ENCODE data around the gene NDUFA11.

Gene NDUFA11

DNA sequence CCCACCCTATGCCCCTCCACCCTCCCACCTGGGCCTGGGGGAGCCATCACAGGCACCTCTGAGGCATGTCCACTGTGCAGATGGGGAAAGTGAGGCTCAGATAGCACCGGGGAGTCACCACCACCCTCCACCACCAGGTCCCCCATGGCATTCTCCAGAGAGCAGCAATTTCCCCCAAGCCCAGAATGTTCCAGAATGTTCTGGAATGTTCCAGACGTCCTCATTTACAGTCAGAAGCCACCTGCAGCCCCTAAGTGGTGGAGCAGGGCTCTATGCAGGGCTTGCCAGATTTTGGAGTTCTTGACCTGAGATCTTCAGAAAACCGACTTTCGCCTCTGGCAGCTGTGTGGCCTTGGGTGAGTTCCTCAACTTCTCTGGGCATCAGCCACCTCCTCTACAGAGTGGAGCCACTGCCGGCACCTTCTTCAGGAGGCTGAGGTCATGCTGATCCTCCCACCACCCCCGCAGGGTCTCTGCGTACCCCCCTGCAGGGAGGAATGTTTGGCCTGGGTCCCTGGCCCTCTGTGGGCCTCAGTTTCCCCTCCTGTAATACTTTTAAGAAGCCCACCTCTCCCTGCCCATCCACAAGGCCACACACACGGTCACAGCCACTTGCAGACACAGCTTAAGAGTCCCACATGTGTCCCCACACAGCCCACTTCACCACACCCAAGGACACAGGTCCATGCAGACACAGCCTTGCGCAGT lies 39.4 kb downstream of the NDUFA11 start:
- TF ChIP-seq, protein P1, sequence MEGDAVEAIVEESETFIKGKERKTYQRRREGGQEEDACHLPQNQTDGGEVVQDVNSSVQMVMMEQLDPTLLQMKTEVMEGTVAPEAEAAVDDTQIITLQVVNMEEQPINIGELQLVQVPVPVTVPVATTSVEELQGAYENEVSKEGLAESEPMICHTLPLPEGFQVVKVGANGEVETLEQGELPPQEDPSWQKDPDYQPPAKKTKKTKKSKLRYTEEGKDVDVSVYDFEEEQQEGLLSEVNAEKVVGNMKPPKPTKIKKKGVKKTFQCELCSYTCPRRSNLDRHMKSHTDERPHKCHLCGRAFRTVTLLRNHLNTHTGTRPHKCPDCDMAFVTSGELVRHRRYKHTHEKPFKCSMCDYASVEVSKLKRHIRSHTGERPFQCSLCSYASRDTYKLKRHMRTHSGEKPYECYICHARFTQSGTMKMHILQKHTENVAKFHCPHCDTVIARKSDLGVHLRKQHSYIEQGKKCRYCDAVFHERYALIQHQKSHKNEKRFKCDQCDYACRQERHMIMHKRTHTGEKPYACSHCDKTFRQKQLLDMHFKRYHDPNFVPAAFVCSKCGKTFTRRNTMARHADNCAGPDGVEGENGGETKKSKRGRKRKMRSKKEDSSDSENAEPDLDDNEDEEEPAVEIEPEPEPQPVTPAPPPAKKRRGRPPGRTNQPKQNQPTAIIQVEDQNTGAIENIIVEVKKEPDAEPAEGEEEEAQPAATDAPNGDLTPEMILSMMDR (IDR thresholded peaks at IDR 0.05): no peak

DNA sequence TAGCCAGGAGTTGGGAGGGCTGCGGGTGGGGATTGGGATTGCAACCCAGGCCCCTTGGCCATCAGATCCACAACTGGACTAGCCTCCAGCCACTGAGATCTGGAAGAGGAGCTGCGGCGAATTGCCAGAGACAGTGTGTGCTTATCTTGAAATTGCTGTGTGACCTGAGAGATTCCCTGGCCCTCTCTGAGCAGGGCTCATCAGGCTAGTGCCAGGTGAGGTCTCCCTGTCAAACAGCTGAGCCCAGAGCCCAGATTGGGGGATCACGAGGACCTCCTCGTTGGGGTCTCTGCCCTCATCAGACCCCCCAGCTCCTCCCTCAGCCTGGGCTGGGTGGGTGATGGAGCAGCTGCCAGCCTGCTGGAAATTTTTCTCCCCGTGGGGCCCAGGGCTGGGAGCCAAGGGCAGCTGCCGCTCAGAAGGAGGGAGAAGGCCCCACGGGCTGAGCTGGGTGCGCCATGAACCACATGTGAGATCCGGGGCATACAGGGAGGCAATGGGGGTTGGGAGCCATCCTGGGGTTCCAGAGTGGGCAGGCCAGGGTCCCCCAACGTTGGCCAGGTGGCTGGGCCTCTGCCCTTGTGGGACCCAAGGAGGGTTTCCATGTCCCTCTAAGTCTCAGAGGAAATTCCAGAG lies 40.4 kb downstream of the NDUFA11 start:
- TF ChIP-seq, protein P1 (IDR thresholded peaks at IDR 0.05): no peak

DNA sequence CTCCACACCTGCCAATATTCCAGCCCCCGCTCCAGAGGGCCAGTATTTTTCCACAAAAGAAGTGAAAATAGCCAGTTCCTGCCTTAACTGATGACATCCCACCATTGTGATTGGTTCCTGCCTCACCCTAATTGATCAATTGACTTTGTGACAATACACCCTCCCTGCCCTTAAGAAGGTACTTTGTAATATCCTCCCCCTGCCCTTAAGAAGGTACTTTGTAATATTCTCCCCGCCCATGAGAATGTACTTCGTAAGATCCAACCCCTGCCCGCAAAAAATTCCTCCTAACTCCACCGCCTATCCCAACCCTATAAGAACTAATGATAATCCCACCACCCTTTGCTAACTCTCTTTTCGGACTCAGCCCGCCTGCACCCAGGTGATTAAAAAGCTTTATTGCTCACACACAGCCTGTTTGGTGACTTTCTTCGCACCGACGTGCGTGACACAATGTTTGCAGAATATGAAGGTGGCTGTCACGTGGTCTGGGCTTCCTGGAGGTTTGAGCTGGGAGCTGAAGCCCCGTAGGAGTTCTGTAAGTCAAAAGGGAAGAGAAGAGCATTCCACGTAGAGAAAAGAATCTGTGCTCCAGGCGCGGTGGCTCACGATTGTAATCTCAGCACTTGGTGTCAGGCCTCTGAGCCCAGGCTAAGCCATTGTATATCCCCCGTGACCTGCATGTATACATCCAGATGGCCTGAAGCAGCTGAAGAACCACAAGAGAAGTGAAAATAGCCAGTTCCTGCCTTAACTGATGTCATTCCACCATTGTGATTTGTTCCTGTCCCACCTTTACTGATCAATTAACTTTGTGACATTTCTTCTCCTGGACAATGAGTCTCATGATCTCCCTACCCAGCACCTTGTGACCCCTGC lies 46.1 kb downstream of the NDUFA11 start:
- TF ChIP-seq, protein P1 (IDR thresholded peaks at IDR 0.05): no peak

- TF ChIP-seq, protein P1 (IDR thresholded peaks at IDR 0.05): no peak
Measured at GRCh38 chr19:5851302-5851701, 52.3 kb downstream of the NDUFA11 start, which contains the start of gene FUT3. TSS of gene FUT3 (minus strand) at chr19:5851449.

DNA sequence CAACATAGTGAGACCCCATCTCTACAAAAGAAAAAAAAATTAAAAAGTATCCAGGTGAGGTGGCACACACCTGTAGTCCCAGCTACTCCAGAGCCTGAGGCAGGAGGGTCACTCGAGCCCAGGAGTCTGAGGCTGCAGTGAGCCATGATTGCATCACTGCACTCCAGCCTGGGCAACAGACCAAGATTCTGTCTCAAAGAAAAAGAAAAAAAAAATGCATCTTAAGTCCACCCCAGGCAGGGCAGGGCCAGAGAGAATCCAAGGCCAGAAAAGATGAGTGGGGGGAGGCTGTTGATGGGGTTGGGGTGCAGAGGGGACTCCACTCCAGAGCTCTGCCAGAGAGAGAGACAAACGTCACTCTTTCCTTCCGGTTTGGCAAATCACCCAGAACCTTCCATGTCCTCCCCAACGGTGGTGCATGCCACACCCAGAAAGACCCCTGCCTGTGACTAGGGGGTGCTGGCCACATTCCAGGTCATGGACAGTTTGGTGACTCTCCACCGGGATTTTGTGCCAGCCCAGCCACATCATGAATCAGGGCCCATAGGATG lies 52.8 kb downstream of the NDUFA11 start:
- TF ChIP-seq, protein P1 (IDR thresholded peaks at IDR 0.05): no peak

DNA sequence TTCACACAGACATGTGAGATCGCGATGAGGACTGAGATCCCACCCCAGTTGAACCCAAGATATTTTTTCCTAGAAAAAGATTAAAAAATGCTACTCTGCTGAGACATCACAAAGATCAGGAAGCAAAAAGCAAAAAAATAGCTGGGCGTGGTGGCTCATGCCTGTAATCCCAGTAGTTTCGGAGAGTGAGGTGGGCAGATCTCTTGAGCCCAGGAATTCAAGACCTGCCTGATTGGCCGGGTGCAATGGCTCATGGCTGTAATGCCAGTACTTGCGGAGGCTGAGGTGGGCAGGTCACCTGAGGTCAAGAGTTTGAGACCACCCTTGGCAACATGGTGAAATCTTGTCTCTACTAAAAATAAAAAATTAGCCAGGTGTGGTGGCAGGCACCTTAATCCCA lies 53.4 kb downstream of the NDUFA11 start:
- TF ChIP-seq, protein P1 (IDR thresholded peaks at IDR 0.05): no peak
